NOMO-1 (cell line): ENCODE data around the gene BCAP31.
"Not testable (repeated sequence)": the region's sequence is repeated elsewhere in the genome, so short reads cannot be mapped to it uniquely, and the experiment has no call there.

ENCODE experiments used
- DNase-seq, 2 experiments: peaks; one replicate each; lab custom pipeline; 2025; ENCODE audit not compliant: unreplicated experiment in 2 of 2; lab: John Stamatoyannopoulos, UW

BCAP31 gene

GRCh38 chrX:153719238-153719637 lies 4.9 kb downstream of the BCAP31 start:
- DNase-seq, result no peak

GRCh38 chrX:153717445-153717844 lies 6.7 kb downstream of the BCAP31 start:
- no peak for DNase-seq

GRCh38 chrX:153714256-153714655 lies 9.9 kb downstream of the BCAP31 start:
- no peak for DNase-seq

- DNase-seq, result no peak
Observed at GRCh38 chrX:153709726-153710674, 14.2 kb downstream of the BCAP31 start.

GRCh38 chrX:153708415-153708814 lies 15.8 kb downstream of the BCAP31 start:
- DNase-seq, result peak; percentile 10 to 23

GRCh38 chrX:153707406-153707805 lies 16.8 kb downstream of the BCAP31 start:
- DNase-seq, result no peak

GRCh38 chrX:153706799-153707198 lies 17.4 kb downstream of the BCAP31 start:
- DNase-seq, result no peak

GRCh38 chrX:153705403-153706060 lies 18.7 kb downstream of the BCAP31 start:
- not testable (repeated sequence) for DNase-seq

GRCh38 chrX:153704631-153705402 lies 19.4 kb downstream of the BCAP31 start:
- not testable (repeated sequence) for DNase-seq

- no peak for DNase-seq
Observed at GRCh38 chrX:153704021-153704526, 20.1 kb downstream of the BCAP31 start.

GRCh38 chrX:153703036-153703370 lies 21.2 kb downstream of the BCAP31 start:
- no peak for DNase-seq

GRCh38 chrX:153702336-153703035 lies 21.7 kb downstream of the BCAP31 start:
- no peak for DNase-seq

GRCh38 chrX:153701706-153702105 lies 22.5 kb downstream of the BCAP31 start:
- DNase-seq, result no peak

GRCh38 chrX:153700967-153701366 lies 23.2 kb downstream of the BCAP31 start:
- no peak for DNase-seq

GRCh38 chrX:153700376-153700945 lies 23.7 kb downstream of the BCAP31 start:
- DNase-seq, result no peak

GRCh38 chrX:153699784-153700371 lies 24.3 kb downstream of the BCAP31 start:
- not testable (repeated sequence) for DNase-seq

GRCh38 chrX:153699210-153699783 lies 24.9 kb downstream of the BCAP31 start:
- DNase-seq, result not testable (repeated sequence)

- DNase-seq, result no peak
Observed at GRCh38 chrX:153697924-153698865, 26.0 kb downstream of the BCAP31 start.
